Loucy (cell line): ENCODE measurements around the gene DHPS.

Experiments
- EZH2phosphoT487 ChIP-seq: fragments of 200-600 bp; IDR thresholded peaks from 2 replicates; pipeline ENCODE4 v1.6.1; 2018; ENCODE audit warnings: antibody characterized with exemption, mild to moderate bottlenecking, moderate library complexity, borderline replicate concordance
- TF ChIP-seq, protein P1 (sequence below): fragments of 200-600 bp; sonication (generic); conservative IDR thresholded peaks from 2 replicates; pipeline ENCODE4 v1.5.1; 2014; ENCODE audit warnings: mild to moderate bottlenecking, antibody characterized with exemption, low read length

DNA sequence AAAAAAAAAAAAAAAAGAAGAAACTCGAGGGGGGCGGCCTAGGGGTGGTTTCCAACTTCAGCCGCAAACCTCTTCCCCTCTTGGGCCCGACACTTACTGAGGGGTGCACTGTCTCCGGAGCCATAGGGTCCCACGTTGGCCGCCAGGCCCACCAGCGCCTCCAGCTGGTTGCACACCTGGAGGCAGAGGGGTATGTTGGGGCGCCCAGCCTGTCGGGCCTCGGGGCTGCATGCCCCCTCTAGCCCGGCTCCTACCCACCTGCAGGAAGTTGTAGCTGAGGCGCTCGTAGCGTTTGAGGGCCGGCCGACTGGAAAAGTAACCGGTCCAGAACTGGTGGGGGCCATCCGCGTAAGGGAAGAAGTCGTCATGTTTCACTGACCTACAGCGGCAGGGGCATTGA is 23.7 kb downstream of the DHPS start:
- TF ChIP-seq, protein P1, sequence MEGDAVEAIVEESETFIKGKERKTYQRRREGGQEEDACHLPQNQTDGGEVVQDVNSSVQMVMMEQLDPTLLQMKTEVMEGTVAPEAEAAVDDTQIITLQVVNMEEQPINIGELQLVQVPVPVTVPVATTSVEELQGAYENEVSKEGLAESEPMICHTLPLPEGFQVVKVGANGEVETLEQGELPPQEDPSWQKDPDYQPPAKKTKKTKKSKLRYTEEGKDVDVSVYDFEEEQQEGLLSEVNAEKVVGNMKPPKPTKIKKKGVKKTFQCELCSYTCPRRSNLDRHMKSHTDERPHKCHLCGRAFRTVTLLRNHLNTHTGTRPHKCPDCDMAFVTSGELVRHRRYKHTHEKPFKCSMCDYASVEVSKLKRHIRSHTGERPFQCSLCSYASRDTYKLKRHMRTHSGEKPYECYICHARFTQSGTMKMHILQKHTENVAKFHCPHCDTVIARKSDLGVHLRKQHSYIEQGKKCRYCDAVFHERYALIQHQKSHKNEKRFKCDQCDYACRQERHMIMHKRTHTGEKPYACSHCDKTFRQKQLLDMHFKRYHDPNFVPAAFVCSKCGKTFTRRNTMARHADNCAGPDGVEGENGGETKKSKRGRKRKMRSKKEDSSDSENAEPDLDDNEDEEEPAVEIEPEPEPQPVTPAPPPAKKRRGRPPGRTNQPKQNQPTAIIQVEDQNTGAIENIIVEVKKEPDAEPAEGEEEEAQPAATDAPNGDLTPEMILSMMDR = peak; percentile 21; the same call in 1 of the 2 replicates
- no peak for TF ChIP-seq EZH2phosphoT487
